Measurements from ENCODE around the gene SRRM3. TPM values are rescaled to one million over a fixed set of nuclear protein-coding genes. Genes with fewer than 3 reads are reported as not detected.
"Not testable (repeated sequence)": the region's sequence is repeated elsewhere in the genome, so short reads cannot be mapped to it uniquely, and the experiment has no call there.

Gene SRRM3
- total and polyA plus RNA-seq, 9 donors: 0.31 to 0.79 (median 0.49) TPM

GRCh38 chr7:76327610-76328009 lies 125.9 kb downstream of the SRRM3 start:
- peaks cover 6% of the 10 kb centered on the region for H3K4me1 ChIP-seq (ENCODE audit: control insufficient read depth, insufficient read depth, low read length)
- DNase-seq: no peak
- 83% methylated on average over 3 of the region's 7 CpGs for WGBS (ENCODE audit: insufficient coverage)
- H3K27me3 ChIP-seq (ENCODE audit: control insufficient read depth, insufficient read depth, low read length): no peaks in the 10 kb centered on the region
- H3K9me3 ChIP-seq (replicated peaks; ENCODE audit: control insufficient read depth, low read depth, low read length): no peaks in the 10 kb centered on the region
- peaks cover 57% of the 10 kb centered on the region for H3K36me3 ChIP-seq (ENCODE audit: control insufficient read depth, insufficient read depth, low read length)
- H3K4me3 ChIP-seq (ENCODE audit: low read length): no peak overlapping the region
- no peak overlapping the region for H3K27ac ChIP-seq (ENCODE audit: low read length)

GRCh38 chr7:76328389-76328788 lies 126.7 kb downstream of the SRRM3 start:
- Histone ChIP-seq H3K27ac (ENCODE audit: low read length) (no peak overlapping the region), H3K9me3 (replicated peaks; ENCODE audit: control insufficient read depth, low read depth, low read length) (no peaks in the 10 kb centered on the region), H3K4me1 (ENCODE audit: control insufficient read depth, insufficient read depth, low read length) (peaks cover 11% of the 10 kb centered on the region), H3K4me3 (ENCODE audit: low read length) (no peak overlapping the region), H3K36me3 (ENCODE audit: control insufficient read depth, insufficient read depth, low read length) (peaks cover 62% of the 10 kb centered on the region), H3K27me3 (ENCODE audit: control insufficient read depth, insufficient read depth, low read length) (no peaks in the 10 kb centered on the region)
- WGBS (ENCODE audit: insufficient coverage): no CpG with 5 or more reads among the region's 15 CpGs
- DNase-seq: no peak

- H3K4me1 ChIP-seq (ENCODE audit: control insufficient read depth, insufficient read depth, low read length): peaks cover 16% of the 10 kb centered on the region
- 94% methylated on average over 29 of the region's 29 CpGs for WGBS (ENCODE audit: insufficient coverage)
- no peak overlapping the region for H3K27ac ChIP-seq (ENCODE audit: low read length)
- H3K4me3 ChIP-seq (ENCODE audit: low read length): no peak overlapping the region
- no peaks in the 10 kb centered on the region for H3K27me3 ChIP-seq (ENCODE audit: control insufficient read depth, insufficient read depth, low read length)
- DNase-seq: no peak
- H3K36me3 ChIP-seq (ENCODE audit: control insufficient read depth, insufficient read depth, low read length): peaks cover 67% of the 10 kb centered on the region
- no peaks in the 10 kb centered on the region for H3K9me3 ChIP-seq (replicated peaks; ENCODE audit: control insufficient read depth, low read depth, low read length)
Measured at GRCh38 chr7:76329479-76329878, 127.8 kb downstream of the SRRM3 start.

DNA sequence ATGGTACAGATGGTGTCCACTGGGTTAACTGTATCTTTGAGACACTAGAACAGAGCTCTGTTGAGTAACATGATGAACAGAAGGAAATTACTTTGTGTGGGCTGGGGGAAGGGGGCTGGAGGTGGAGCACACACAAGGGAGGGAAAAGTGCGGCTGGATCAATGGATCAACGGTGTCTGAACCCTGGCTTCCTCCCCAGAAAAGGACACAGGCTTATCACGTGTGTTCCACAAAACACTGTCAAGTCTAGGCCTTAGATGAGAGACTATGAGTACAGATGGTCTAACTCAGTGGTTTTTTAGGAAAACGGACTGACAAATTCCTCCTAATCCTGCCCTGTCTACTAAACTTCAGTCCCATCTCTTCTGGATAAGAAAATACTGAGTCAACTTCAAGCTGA lies 128.6 kb downstream of the SRRM3 start:
- no peak overlapping the region for H3K27ac ChIP-seq (ENCODE audit: low read length)
- peaks cover 16% of the 10 kb centered on the region for H3K4me1 ChIP-seq (ENCODE audit: control insufficient read depth, insufficient read depth, low read length)

DNA sequence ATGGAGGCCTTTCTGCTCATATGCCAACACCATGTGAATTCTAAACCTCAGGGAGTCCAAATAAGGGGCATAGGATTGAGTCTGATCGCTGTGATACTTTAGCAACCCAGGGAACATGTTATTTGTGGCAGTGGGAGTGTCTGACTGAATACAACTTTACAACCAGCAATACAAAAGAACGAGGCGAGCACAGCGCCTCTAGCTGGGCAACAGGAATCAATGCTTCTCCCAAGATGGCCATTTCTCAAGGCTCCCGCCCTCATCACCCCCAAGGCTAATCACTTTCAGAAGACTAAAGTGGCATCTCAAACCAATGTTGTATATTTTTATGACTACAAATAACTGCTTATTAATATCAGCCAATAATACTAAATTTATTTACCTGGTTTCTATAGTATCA lies 129.0 kb downstream of the SRRM3 start:
- DNase-seq: no peak
- WGBS (ENCODE audit: insufficient coverage): no CpG with 5 or more reads among the region's 5 CpGs
- H3K4me3 ChIP-seq (ENCODE audit: low read length): no peak overlapping the region
- no peaks in the 10 kb centered on the region for H3K27me3 ChIP-seq (ENCODE audit: control insufficient read depth, insufficient read depth, low read length)
- H3K9me3 ChIP-seq (replicated peaks; ENCODE audit: control insufficient read depth, low read depth, low read length): no peaks in the 10 kb centered on the region
- H3K27ac ChIP-seq (ENCODE audit: low read length): no peak overlapping the region
- H3K4me1 ChIP-seq (ENCODE audit: control insufficient read depth, insufficient read depth, low read length): peaks cover 16% of the 10 kb centered on the region
- H3K36me3 ChIP-seq (ENCODE audit: control insufficient read depth, insufficient read depth, low read length): peaks cover 61% of the 10 kb centered on the region

More for the DNA sequence above, 128.6 kb downstream of the SRRM3 start:
- H3K27me3 ChIP-seq (ENCODE audit: control insufficient read depth, insufficient read depth, low read length): no peaks in the 10 kb centered on the region
- H3K9me3 ChIP-seq (replicated peaks; ENCODE audit: control insufficient read depth, low read depth, low read length): no peaks in the 10 kb centered on the region
- no peak overlapping the region for H3K4me3 ChIP-seq (ENCODE audit: low read length)
- H3K36me3 ChIP-seq (ENCODE audit: control insufficient read depth, insufficient read depth, low read length): peaks cover 65% of the 10 kb centered on the region
- WGBS (ENCODE audit: insufficient coverage): 54% methylated on average over 2 of the region's 4 CpGs
- no peak for DNase-seq

GRCh38 chr7:76332078-76332477 lies 130.4 kb downstream of the SRRM3 start:
- WGBS (ENCODE audit: insufficient coverage): 77% methylated on average over 4 of the region's 9 CpGs
- H3K4me3 ChIP-seq (ENCODE audit: low read length): no peak overlapping the region
- no peaks in the 10 kb centered on the region for H3K27me3 ChIP-seq (ENCODE audit: control insufficient read depth, insufficient read depth, low read length)
- peaks cover 53% of the 10 kb centered on the region for H3K36me3 ChIP-seq (ENCODE audit: control insufficient read depth, insufficient read depth, low read length)
- DNase-seq: no peak
- peaks cover 16% of the 10 kb centered on the region for H3K4me1 ChIP-seq (ENCODE audit: control insufficient read depth, insufficient read depth, low read length)
- H3K9me3 ChIP-seq (replicated peaks; ENCODE audit: control insufficient read depth, low read depth, low read length): no peaks in the 10 kb centered on the region
- H3K27ac ChIP-seq (ENCODE audit: low read length): no peak overlapping the region

DNA sequence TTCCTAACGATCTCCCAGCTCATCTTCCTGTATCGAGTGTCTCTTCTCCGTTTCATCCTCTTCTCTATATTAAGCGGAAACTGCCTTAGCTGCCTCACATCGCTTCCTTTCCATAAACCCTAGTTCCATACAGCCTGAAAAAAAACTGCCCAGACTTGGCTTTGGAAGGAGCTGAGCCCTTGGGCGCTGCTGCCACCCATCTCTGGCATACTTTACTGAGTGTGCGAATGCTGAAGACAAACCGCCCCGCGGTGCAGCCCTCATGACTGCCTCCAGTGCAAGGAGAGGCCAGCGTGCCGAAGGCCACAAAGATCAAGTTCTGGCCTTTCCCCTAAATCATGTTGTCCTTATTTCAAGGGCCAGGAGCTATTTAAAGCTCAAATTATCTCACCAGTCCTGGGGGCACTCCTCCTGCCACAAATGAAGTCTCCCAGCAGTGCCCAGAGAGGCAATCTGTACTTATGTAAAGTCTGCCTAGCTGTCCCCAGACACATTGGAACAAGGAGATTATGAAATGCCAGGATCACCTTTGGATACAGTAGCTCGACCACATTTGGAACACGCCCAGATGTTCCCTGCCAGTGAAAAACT lies 131.9 kb downstream of the SRRM3 start:
- DNase-seq: peak; percentile 57
- H3K27ac ChIP-seq (ENCODE audit: low read length): peak overlapping the region; percentile 62
- H3K9me3 ChIP-seq (replicated peaks; ENCODE audit: control insufficient read depth, low read depth, low read length): no peaks in the 10 kb centered on the region
- H3K27me3 ChIP-seq (ENCODE audit: control insufficient read depth, insufficient read depth, low read length): no peaks in the 10 kb centered on the region
- no peak overlapping the region for H3K4me3 ChIP-seq (ENCODE audit: low read length)
- peaks cover 45% of the 10 kb centered on the region for H3K36me3 ChIP-seq (ENCODE audit: control insufficient read depth, insufficient read depth, low read length)
- H3K4me1 ChIP-seq (ENCODE audit: control insufficient read depth, insufficient read depth, low read length): peaks cover 16% of the 10 kb centered on the region
- 81% methylated on average over 12 of the region's 14 CpGs for WGBS (ENCODE audit: insufficient coverage)

DNA sequence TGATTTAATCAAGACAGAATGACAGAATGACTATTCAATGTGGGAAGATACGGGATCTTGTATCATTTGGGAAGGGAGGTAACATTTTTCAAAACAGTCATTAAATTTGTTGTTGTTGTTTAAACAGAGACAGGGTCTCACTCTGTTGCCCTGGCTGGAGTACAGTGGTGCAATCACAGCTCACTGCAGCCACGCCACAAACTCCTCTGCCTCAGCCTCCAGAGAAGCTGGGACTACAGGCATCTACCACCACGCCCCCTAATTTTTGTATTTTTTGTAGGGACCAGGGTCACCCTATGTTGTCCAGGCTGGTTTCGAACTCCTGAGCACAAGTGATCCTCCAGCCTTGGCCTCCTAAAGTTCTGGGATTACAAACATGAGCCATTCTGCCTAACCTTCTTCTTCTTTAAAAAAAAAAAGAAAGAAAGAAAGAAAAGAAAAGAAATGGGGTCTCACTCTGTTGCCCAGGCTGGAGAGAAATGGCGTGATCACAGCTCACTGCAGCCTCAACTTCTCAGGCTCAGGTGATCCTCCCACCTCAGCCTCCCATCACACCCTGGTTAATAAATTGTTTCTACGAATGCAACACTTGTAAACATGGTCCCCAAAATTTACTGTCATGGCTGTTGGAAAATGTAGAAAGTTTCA lies 132.7 kb downstream of the SRRM3 start:
- WGBS (ENCODE audit: insufficient coverage): 69% methylated on average over 2 of the region's 6 CpGs
- H3K4me3 ChIP-seq (ENCODE audit: low read length): no peak overlapping the region
- no peak for DNase-seq
- H3K36me3 ChIP-seq (ENCODE audit: control insufficient read depth, insufficient read depth, low read length): peaks cover 40% of the 10 kb centered on the region
- no peak overlapping the region for H3K27ac ChIP-seq (ENCODE audit: low read length)
- H3K9me3 ChIP-seq (replicated peaks; ENCODE audit: control insufficient read depth, low read depth, low read length): no peaks in the 10 kb centered on the region
- H3K4me1 ChIP-seq (ENCODE audit: control insufficient read depth, insufficient read depth, low read length): peaks cover 16% of the 10 kb centered on the region
- H3K27me3 ChIP-seq (ENCODE audit: control insufficient read depth, insufficient read depth, low read length): no peaks in the 10 kb centered on the region

- H3K4me1 ChIP-seq (ENCODE audit: control insufficient read depth, insufficient read depth, low read length): peaks cover 16% of the 10 kb centered on the region
- no CpG with 5 or more reads among the region's 2 CpGs for WGBS (ENCODE audit: insufficient coverage)
- H3K36me3 ChIP-seq (ENCODE audit: control insufficient read depth, insufficient read depth, low read length): peaks cover 31% of the 10 kb centered on the region
- not testable (repeated sequence) for H3K4me3 ChIP-seq (ENCODE audit: low read length); H3K27ac ChIP-seq (ENCODE audit: low read length); H3K9me3 ChIP-seq (replicated peaks; ENCODE audit: control insufficient read depth, low read depth, low read length); H3K27me3 ChIP-seq (ENCODE audit: control insufficient read depth, insufficient read depth, low read length); DNase-seq
Measured at GRCh38 chr7:76335417-76335816, 133.7 kb downstream of the SRRM3 start.

GRCh38 chr7:76336094-76336493 lies 134.4 kb downstream of the SRRM3 start:
- DNase-seq: no peak
- Histone ChIP-seq H3K4me1 (ENCODE audit: control insufficient read depth, insufficient read depth, low read length) (peaks cover 14% of the 10 kb centered on the region), H3K9me3 (replicated peaks; ENCODE audit: control insufficient read depth, low read depth, low read length) (no peaks in the 10 kb centered on the region), H3K36me3 (ENCODE audit: control insufficient read depth, insufficient read depth, low read length) (peaks cover 30% of the 10 kb centered on the region), H3K4me3 (ENCODE audit: low read length) (no peak overlapping the region), H3K27ac (ENCODE audit: low read length) (no peak overlapping the region), H3K27me3 (ENCODE audit: control insufficient read depth, insufficient read depth, low read length) (no peaks in the 10 kb centered on the region)

All from muscle of leg (tissue), 11 donors.